Measurements from ENCODE around the gene LRRC51. TPM values are rescaled to one million over a fixed set of nuclear protein-coding genes. Genes with fewer than 3 reads are reported as not detected.

LRRC51 gene
- total and polyA plus RNA-seq, 2 of the 8 experiments (the other 6 are each of a cell fraction or from before 2014, with no cell fraction given): 7.7 to 7.9 TPM

- TF ChIP-seq TAF7 (optimal IDR thresholded peaks at IDR 0.05; ENCODE audit: borderline replicate concordance, low read depth, low read length) (no peak), FOSL1 (IDR thresholded peaks at IDR 0.05; ENCODE audit: insufficient read depth, low read depth, low read length) (no peak), ASH2L (IDR thresholded peaks at IDR 0.05; ENCODE audit: low read length) (no peak), SIX5 (IDR thresholded peaks at IDR 0.05; ENCODE audit: low read depth, low read length) (no peak), JUND (IDR thresholded peaks at IDR 0.05; ENCODE audit: low read length) (no peak), TAF1 (IDR thresholded peaks at IDR 0.05; ENCODE audit: low read depth, low read length) (no peak), EP300 (IDR thresholded peaks at IDR 0.05; ENCODE audit: borderline replicate concordance in 1 of 2, low read depth in 2 of 2, low read length in 2 of 2) (no peak)
Measured at GRCh38 chr11:72038491-72038890, 42.2 kb upstream of the LRRC51 start (continued).
